HG03354 (cell line): ENCODE results near the gene ARRB1.

Source experiments
- ATAC-seq: cut with Tn5 transposase; IDR thresholded peaks from one replicate; pipeline ENCODE4 v1.9.1; 2021; ENCODE audit warnings: mild to moderate bottlenecking; ENCODE audit not compliant: unreplicated experiment, poor library complexity, severe bottlenecking

ARRB1 gene

GRCh38 chr11:75265851-75266531 lies 85.5 kb downstream of the ARRB1 start:
- ATAC-seq, result no peak

GRCh38 chr11:75264971-75265370 lies 86.5 kb downstream of the ARRB1 start:
- ATAC-seq, result no peak

DNA sequence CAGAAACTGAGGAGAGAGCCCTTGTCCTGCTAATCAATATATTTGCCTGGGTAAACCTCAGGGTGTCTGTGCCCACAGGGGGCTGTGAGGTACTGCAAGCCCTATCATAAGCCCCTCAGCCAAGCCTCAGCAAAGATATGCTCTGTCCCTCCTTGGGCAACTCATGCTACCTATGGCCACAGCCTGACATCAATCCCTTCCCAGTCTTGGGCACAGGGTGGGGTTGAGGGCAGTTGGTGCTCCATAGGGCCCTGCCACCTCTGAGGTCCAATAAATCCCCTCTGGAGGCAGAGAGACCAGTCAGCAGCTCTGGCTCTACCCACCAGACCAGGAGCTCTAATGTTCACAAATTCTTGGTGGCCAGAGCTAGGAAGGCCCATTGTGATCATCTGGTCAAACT lies 87.1 kb downstream of the ARRB1 start:
- ATAC-seq, result no peak

DNA sequence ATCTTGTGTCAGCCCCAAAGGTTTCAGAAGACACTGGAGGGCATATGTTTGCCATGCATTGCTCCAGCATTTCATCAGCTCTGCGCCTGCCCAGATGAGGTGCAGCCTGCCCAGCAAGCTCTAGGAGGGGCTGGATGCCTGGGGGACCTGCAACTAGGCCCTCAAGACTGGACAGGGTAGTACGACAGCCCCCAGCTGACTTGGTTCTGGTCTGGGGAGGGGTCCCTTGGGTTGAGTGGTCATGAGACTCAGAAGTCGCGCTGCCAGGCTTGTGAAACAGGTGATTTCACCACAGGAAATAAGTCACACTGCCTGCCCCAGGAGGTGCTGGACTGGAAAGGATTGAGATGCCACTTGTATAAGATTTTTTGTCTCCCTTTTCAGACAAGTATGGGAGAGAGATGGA lies 87.5 kb downstream of the ARRB1 start:
- ATAC-seq, result no peak

GRCh38 chr11:75262961-75263852 lies 88.3 kb downstream of the ARRB1 start:
- no peak for ATAC-seq

DNA sequence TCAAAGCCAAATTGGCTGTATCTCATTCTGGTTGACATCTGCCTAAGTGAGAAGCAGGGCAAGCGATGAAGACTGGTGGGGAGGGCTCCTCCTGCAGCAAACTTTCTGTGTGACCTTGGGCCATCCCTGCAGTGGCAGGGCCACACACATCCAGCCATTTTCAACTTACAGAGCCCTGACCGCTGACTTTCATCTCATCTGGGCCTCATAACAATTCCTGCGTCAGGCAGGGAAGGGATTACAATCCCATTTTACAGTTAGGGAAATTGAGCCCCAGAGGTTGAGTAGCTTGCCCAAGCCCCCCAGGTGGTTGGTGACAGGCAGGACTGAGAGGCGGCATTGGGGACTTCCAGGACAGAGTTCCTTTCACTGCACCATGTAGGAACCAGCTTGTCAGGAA lies 89.0 kb downstream of the ARRB1 start:
- ATAC-seq, result no peak

GRCh38 chr11:75261902-75262361 lies 89.5 kb downstream of the ARRB1 start:
- no peak for ATAC-seq

GRCh38 chr11:75260396-75261170 lies 90.9 kb downstream of the ARRB1 start:
- no peak for ATAC-seq

DNA sequence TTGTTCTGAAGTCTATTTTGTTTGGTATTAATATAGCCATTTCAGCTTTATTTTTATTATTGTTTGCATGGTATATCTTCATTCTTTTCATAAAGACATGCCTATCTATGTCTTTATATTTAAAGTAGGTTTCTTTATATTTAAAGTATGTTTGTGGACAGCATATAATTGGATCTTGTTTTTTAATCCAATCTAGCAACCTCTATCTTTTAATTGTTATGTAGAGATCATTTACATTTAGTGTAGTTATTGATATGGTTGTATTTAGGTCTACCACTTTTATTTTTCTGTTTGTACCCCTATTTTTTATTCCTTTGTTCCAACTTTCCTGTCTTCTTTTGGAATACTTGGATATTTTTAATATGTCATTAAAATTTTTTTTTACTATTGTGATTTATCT lies 97.1 kb downstream of the ARRB1 start:
- ATAC-seq, result no peak

DNA sequence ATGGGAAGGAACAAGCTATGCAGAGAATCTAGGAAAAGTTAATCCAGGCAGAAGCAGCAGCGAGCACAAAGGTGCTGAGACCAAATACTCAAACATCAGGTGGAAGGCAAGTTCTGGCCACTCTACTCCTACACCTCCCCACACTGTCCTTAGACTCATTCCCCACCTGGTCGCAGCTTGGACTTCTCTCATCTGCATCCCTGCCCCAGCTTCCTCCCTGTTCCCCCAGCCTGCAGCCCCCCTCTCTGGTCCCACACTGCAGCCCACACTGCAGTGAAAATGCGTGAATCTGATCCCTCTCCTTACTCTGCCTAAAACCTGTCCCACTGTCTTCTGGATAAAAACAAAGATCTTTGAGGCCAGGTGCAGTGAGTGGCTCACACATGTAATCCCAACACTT lies 101.8 kb downstream of the ARRB1 start:
- ATAC-seq, result no peak

DNA sequence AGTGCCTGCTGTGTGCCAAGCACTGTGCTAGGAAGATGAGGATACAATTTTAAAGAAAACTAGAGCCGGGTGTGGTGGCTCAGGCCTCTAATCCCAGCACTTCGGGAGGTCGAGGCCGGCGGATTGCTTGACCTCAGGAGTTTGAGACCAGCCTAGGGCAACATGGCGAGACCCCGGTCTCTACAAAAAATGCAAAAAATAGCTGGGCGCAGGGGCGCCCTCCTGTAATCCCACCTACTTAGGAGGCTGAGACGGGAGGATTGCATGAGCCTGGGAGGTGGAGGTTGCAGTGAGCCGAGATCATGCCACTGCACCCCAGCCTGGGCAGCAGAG lies 102.6 kb downstream of the ARRB1 start:
- no peak for ATAC-seq

- ATAC-seq, result no peak
Observed at GRCh38 chr11:75246671-75247350, 104.7 kb downstream of the ARRB1 start.

- no peak for ATAC-seq
Observed at GRCh38 chr11:75246006-75246670, 105.3 kb downstream of the ARRB1 start.

GRCh38 chr11:75245356-75246005 lies 106.0 kb downstream of the ARRB1 start:
- ATAC-seq, result no peak

- no peak for ATAC-seq
Observed at GRCh38 chr11:75244052-75244814, 107.2 kb downstream of the ARRB1 start.

DNA sequence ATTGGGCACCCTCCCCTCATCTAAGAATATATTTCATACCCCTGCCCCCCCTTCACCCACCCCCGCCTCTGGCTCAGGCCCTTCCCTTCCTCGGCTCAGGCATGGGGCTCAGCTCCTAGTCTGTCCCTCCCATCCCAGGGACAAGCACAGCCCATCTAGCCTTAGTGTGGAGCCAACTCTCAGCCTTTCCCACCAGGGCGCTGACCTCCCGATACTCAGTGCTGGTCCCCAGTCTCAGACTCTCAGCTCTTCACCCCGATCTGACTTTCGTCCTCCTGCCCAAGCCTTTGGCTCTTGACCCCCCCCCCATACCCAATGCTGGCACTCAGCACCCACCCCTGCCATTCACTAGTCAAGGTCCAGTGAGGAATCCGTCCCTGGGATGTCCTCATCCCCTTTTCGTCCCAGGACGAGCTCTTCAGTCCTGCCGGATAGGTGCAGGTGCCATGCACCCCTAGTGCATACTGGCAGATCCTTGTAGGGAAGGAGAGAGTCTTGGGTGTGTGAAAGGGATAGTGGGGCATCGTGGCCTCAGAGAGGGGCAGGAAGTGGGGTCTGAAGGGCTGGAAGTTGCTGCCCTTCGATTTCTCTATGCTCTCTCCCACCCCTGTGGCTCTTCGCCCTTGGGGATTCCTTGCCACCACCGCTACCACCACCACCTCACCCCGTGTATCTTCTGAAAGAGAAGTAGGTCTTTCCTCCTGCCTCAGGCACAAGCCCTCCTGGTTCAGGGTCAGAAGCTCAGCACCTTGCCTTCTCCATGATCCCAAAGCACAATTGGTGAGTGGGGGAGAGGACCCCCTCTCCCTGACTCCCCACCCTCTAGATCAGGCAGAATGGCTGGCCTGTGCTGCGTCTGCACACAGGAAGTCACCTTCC lies 108.5 kb downstream of the ARRB1 start:
- ATAC-seq, result no peak

DNA sequence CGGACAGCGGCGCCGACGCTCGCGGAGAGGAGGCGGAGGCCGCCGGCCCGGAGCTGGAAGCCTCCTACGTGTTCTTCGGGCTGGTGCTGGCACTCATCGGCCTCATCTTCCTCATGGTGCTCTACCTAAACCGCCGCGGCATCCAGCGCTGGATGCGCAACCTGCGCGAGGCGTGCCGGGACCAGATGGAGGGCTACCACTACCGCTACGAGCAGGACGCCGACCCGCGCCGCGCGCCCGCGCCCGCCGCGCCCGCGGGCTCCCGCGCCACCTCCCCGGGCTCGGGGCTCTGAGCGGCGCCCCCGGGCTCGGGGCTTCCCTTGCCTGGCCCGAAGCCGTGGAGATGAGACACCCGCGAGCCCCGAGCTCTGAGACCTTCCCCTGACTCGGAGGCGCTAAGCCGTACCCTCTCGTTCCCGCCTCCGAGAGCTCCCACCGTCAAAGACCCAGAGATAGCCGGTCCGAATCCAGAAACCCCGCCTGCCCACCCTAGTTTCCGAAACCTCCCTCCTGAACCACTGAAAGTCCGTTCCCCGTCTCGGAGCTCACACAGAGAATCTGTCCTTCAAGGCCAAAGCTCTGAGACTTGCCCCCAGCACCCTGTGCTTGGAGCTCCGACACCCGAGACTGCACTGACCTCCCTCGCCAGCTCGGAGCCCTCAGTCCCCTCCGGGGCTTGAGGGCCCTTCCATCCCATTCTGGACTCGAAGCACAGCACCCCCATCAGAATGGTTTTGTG lies 109.4 kb downstream of the ARRB1 start:
- peak; percentile 22 for ATAC-seq
